K562 (cell line): Measurements from ENCODE around the gene RREB1. TPM values are rescaled to one million over a fixed set of nuclear protein-coding genes. Genes with fewer than 3 reads are reported as not detected.

Source experiments
- CAMTA2 ChIP-seq: fragments of 250-450 bp; sonication (Bioruptor Pico); conservative IDR thresholded peaks from 2 replicates; pipeline ENCODE4 v1.5.1; 2022
- EP400 ChIP-seq: fragments of 450-650 bp; IDR thresholded peaks from 2 replicates; pipeline ENCODE4 v1.6.1; 2017; ENCODE audit warnings: antibody characterized with exemption, mild to moderate bottlenecking, moderate library complexity
- FOXK2 ChIP-seq, 2 experiments: fragments of 450-650 bp; IDR thresholded peaks in 1 of 2; conservative IDR thresholded peaks in 1 of 2; 2 replicates each; pipeline ENCODE4 v1.6.1; 2016; ENCODE audit warnings: low read depth in 2 of 2, mild to moderate bottlenecking in 1 of 2
- KDM1A ChIP-seq, 2 experiments: fragments of 450-650 bp; IDR thresholded peaks; 2 replicates each; pipeline ENCODE4 v1.6.1; 2016; ENCODE audit warnings: mild to moderate bottlenecking in 2 of 2
- ZNF12 ChIP-seq: sonication (generic); formaldehyde crosslinking; IDR thresholded peaks from 2 replicates; pipeline ENCODE4 v1.4.0; 2020; ENCODE audit warnings: mild to moderate bottlenecking, missing genetic modification reagents
- polyA plus RNA-seq, 8 experiments: library from polyadenylated mRNA; depleted of rRNA in 4 of 8; stranded (reverse) in 5 of 8; unstranded in 3 of 8; fragments of >200 nt; fragmentation: Nextera tagmentation in 2 of 8; fragmentation: Illumina TruSeq in 1 of 8; extraction: Ambion mirVana in 2 of 8; extraction: Trizol in 1 of 8; gene quantifications; 2 replicates each; pipeline versions ENCODE4 v1.2.1 to v1.2.3, GENCODE V29; 2011 to 2014; ENCODE audit warnings: inconsistent platforms in 1 of 8, missing spikeins in 1 of 8
- total RNA-seq, 7 experiments: library from RNA; depleted of rRNA in 6 of 7; stranded (reverse); fragments of >200 nt in 6 of 7; fragmentation: Illumina TruSeq in 2 of 7; extraction: Trizol in 2 of 7; gene quantifications; 2 replicates each; pipeline versions ENCODE4 v1.2.1 to v1.2.3, GENCODE V29; 2011 to 2021; ENCODE audit warnings: low replicate concordance in 1 of 7
- TF ChIP-seq, protein P1 (sequence below): fragments of 450-650 bp; IDR thresholded peaks from 2 replicates; pipeline ENCODE4 v1.6.1; 2016; ENCODE audit warnings: mild to moderate bottlenecking, moderate library complexity
- TF ChIP-seq, protein P2 (sequence below): sonication (generic); formaldehyde crosslinking; IDR thresholded peaks from 2 replicates; pipeline ENCODE4 v1.8.0; 2023; ENCODE audit warnings: mild to moderate bottlenecking, missing genetic modification reagents

The RREB1 gene
- total and polyA plus RNA-seq, 9 of the 15 experiments (the other 6 are each of a cell fraction or from before 2014, with no cell fraction given) = 3.3 to 64.2 (median 19.3) TPM

DNA sequence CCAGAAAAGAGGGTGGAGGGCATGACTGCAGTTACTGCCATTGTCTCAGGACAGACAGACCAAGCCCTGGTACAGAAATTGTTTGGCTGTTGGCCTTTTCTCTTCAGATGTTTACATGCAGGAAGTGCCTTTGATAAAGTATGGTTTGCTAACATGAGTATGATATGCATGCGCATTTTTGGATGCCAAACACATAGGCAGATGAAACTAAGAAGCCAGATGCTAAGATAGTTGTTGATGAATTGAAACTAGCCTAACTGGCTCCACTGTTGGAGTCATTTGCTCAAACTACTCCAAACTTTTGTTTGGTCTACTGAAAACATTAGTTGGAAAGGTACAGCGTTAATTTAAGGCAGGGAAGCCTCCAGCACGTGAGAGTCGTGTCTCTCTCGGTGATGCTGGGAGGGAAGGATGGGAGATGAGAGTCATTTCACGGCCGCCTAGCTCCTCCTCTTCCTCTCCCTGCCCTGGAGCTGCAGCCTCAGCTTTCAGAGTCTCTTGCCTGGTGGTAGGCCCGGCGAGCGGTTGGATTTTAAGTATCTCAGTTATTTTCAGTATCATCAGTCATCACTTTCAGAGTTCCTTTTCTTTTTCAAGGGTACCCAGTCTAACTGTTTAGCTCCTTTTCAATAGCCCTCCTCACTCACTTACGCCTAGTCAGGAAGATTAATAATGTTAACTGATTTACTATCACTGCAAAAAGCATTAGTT is 29.7 kb downstream of the RREB1 start (continued):
- TF ChIP-seq, protein P1, sequence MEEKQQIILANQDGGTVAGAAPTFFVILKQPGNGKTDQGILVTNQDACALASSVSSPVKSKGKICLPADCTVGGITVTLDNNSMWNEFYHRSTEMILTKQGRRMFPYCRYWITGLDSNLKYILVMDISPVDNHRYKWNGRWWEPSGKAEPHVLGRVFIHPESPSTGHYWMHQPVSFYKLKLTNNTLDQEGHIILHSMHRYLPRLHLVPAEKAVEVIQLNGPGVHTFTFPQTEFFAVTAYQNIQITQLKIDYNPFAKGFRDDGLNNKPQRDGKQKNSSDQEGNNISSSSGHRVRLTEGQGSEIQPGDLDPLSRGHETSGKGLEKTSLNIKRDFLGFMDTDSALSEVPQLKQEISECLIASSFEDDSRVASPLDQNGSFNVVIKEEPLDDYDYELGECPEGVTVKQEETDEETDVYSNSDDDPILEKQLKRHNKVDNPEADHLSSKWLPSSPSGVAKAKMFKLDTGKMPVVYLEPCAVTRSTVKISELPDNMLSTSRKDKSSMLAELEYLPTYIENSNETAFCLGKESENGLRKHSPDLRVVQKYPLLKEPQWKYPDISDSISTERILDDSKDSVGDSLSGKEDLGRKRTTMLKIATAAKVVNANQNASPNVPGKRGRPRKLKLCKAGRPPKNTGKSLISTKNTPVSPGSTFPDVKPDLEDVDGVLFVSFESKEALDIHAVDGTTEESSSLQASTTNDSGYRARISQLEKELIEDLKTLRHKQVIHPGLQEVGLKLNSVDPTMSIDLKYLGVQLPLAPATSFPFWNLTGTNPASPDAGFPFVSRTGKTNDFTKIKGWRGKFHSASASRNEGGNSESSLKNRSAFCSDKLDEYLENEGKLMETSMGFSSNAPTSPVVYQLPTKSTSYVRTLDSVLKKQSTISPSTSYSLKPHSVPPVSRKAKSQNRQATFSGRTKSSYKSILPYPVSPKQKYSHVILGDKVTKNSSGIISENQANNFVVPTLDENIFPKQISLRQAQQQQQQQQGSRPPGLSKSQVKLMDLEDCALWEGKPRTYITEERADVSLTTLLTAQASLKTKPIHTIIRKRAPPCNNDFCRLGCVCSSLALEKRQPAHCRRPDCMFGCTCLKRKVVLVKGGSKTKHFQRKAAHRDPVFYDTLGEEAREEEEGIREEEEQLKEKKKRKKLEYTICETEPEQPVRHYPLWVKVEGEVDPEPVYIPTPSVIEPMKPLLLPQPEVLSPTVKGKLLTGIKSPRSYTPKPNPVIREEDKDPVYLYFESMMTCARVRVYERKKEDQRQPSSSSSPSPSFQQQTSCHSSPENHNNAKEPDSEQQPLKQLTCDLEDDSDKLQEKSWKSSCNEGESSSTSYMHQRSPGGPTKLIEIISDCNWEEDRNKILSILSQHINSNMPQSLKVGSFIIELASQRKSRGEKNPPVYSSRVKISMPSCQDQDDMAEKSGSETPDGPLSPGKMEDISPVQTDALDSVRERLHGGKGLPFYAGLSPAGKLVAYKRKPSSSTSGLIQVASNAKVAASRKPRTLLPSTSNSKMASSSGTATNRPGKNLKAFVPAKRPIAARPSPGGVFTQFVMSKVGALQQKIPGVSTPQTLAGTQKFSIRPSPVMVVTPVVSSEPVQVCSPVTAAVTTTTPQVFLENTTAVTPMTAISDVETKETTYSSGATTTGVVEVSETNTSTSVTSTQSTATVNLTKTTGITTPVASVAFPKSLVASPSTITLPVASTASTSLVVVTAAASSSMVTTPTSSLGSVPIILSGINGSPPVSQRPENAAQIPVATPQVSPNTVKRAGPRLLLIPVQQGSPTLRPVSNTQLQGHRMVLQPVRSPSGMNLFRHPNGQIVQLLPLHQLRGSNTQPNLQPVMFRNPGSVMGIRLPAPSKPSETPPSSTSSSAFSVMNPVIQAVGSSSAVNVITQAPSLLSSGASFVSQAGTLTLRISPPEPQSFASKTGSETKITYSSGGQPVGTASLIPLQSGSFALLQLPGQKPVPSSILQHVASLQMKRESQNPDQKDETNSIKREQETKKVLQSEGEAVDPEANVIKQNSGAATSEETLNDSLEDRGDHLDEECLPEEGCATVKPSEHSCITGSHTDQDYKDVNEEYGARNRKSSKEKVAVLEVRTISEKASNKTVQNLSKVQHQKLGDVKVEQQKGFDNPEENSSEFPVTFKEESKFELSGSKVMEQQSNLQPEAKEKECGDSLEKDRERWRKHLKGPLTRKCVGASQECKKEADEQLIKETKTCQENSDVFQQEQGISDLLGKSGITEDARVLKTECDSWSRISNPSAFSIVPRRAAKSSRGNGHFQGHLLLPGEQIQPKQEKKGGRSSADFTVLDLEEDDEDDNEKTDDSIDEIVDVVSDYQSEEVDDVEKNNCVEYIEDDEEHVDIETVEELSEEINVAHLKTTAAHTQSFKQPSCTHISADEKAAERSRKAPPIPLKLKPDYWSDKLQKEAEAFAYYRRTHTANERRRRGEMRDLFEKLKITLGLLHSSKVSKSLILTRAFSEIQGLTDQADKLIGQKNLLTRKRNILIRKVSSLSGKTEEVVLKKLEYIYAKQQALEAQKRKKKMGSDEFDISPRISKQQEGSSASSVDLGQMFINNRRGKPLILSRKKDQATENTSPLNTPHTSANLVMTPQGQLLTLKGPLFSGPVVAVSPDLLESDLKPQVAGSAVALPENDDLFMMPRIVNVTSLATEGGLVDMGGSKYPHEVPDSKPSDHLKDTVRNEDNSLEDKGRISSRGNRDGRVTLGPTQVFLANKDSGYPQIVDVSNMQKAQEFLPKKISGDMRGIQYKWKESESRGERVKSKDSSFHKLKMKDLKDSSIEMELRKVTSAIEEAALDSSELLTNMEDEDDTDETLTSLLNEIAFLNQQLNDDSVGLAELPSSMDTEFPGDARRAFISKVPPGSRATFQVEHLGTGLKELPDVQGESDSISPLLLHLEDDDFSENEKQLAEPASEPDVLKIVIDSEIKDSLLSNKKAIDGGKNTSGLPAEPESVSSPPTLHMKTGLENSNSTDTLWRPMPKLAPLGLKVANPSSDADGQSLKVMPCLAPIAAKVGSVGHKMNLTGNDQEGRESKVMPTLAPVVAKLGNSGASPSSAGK = peak; percentile 68
- TF ChIP-seq, protein P2, sequence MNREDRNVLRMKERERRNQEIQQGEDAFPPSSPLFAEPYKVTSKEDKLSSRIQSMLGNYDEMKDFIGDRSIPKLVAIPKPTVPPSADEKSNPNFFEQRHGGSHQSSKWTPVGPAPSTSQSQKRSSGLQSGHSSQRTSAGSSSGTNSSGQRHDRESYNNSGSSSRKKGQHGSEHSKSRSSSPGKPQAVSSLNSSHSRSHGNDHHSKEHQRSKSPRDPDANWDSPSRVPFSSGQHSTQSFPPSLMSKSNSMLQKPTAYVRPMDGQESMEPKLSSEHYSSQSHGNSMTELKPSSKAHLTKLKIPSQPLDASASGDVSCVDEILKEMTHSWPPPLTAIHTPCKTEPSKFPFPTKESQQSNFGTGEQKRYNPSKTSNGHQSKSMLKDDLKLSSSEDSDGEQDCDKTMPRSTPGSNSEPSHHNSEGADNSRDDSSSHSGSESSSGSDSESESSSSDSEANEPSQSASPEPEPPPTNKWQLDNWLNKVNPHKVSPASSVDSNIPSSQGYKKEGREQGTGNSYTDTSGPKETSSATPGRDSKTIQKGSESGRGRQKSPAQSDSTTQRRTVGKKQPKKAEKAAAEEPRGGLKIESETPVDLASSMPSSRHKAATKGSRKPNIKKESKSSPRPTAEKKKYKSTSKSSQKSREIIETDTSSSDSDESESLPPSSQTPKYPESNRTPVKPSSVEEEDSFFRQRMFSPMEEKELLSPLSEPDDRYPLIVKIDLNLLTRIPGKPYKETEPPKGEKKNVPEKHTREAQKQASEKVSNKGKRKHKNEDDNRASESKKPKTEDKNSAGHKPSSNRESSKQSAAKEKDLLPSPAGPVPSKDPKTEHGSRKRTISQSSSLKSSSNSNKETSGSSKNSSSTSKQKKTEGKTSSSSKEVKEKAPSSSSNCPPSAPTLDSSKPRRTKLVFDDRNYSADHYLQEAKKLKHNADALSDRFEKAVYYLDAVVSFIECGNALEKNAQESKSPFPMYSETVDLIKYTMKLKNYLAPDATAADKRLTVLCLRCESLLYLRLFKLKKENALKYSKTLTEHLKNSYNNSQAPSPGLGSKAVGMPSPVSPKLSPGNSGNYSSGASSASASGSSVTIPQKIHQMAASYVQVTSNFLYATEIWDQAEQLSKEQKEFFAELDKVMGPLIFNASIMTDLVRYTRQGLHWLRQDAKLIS (CRISPR knock-in tag) = no peak
- TF ChIP-seq CAMTA2 (CRISPR knock-in tag) = 0 out of 2 replicates have a peak, but pooled peaks have one; percentile 67
- TF ChIP-seq FOXK2 (conservative IDR thresholded peaks at IDR 0.05 in 1 of 2, IDR thresholded peaks at IDR 0.05 in 1 of 2; ENCODE audit: low read depth in 2 of 2) = 0 out of 4 replicates have a peak, but pooled peaks of 1 of the 2 experiments have one; percentile 16
- TF ChIP-seq EP400 = peak; percentile 30; the same call in 1 of the 2 replicates
- no peak for TF ChIP-seq ZNF12 (CRISPR knock-in tag)
- peak; percentile 67 to 69; a peak in 3 of 4 replicates for TF ChIP-seq KDM1A (IDR thresholded peaks at IDR 0.05)
